NOMO-1 treated with dmso at 0.1 percent for 144 hours (cell line): Measurements from ENCODE around the gene SNAP47.

ENCODE experiments used
- DNase-seq: peaks from one replicate; lab custom pipeline; 2025; ENCODE audit not compliant: unreplicated experiment; lab: John Stamatoyannopoulos, UW

SNAP47 gene

DNA sequence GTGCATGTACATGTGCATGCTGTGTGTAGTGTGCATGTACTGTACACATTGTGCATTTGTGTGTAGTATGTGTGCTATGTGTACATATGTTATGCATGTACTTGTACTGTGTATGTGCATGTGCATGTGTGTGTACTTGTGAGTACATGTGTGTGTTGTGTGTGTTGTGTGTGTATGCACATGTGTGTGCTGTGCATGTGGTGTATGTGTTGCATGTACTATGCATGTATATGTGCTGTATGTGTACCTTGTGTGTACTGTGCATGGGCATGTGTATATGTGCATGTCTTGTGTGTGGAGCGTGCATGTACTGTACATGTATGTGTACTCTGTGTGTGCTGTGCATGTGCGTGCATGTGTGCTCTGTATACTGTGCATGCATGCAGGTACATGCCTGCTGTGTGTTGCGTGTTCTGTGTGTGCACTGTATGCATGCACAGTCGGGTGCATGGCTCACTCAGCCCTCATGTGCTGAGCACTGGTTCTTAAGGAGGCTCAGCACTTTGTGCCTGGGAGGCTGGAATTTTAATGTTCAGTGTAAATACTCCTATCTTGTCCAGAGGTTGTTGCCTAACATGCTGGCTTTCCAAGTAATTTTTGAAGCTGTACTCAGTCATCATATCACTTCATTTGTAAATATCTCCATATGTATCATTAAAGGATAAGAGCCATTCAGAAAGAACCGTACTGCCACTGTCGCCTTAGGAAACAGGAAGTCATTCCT is 32.3 kb downstream of the SNAP47 start:
- no peak for DNase-seq

DNA sequence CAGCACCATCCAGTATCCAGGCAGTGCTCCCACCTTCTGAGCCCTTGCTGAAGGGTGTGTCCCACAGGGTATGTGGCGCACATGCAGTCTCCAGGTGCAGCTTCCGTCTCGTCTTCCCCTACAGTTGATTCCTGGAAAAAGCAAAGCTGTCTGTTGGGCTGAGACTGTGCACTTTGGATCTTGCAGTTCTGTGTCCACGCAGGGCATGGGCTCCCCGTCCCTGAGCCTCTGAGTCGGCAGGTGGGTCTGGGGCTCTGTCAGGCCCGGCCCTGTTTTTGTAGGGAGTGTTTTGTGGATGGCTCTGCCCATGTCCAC is 32.8 kb downstream of the SNAP47 start:
- DNase-seq = no peak

DNA sequence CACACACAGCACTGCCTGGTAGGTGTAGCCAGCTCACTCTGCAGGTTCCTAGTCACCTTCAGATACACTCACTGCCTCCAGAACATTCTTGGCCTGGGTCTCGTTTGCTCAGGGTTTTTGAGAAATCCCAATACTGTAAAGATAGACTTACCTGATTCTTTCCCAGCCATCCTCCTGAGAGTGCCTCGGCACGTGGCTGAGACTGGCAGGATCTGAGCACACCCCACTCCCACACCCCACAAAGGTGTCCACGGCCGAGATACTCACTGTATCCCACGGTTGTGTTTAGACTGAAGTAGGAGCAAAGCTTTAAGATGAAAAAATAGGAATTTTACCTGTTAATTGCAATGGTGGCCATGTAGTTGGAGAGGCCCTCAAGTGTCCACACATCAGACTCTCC is 33.4 kb downstream of the SNAP47 start:
- no peak for DNase-seq

DNA sequence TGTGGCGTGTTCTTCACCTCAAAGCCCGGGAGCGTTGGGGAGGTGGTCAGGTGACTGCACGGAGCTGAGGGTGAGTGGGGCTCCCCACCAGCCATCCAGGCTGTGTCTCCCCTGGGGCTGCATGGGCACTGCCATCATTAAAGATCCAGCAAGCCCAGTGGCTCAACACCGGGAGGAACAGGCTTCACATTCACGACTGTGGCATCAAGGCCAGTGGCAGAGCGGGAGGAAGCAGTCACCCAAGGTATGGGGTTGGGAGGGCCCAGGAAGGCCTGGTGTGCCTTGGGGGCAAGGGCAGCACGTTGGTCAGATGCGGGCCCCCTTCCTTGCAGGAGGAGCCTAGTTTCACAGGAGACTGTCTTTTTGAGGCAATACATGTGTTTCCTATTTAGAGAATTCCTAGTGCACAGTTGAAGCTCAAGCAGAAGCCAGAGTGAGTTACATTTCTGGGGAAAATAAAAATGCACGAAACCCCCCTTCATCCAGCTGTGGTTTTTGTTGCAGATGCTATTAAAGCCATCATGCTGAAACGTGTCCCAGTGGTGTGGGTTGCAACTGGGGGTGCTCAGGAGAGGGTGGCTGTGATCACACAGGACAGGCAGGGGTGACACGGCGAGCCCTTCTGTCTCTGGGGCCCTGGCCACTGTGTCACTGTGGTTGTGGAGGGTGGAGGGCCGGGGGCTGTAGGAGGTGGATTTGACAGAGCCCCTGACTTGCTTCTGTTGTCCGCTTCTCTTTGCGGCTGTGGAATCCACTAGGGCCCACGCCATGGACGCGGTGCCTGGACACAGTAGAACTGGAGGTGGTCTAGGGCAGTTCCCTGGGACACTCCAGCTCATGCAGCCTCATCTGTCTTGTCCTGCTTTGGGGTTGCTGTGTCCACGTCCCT is 34.1 kb downstream of the SNAP47 start:
- DNase-seq = no peak

DNA sequence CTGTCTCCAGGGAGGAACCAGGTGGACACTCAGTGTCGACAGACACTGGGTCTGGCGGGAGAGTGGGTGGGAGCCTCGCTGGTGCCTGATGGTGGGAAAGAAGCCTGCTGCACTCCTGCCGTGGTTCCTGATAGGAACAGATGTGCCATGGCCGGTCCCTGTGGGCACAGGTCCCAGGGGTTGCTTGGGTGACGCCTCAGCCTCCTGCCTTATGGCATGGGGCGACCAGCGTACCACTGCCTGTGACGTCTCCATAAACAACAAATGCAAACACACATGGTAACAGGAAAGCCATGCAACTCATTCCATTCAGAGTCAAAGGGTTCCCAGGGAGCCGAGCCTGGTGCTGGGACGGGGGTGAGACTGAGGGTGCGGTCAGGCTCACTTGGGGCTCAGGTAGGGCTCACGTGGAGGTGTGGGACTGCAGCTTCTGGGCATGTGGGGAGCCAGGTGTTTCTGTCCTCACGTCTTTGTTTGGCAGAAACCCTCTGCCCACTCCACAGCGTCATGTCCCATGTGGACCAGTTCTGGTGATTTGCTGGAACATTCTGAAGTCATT is 34.8 kb downstream of the SNAP47 start:
- no peak for DNase-seq

DNA sequence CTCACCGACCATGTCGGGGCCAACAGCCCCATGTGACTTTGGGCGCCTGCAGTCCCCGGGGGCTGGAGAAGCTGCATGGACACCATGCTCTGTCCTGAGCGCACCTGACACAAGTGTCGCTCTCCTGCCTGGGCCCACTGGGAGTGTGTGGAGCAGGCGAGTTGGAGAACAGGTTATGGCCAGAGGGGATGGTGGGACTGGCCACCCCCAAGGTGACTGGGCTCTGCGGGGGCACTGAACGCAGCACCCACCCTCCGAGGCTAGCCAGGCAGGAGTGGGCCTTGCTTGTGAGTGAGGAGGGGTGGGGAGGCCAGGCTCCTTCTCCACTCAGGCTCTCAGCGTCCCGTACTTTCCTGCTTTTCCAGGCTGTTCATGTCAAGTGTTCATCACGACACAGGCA is 35.6 kb downstream of the SNAP47 start:
- no peak for DNase-seq

DNA sequence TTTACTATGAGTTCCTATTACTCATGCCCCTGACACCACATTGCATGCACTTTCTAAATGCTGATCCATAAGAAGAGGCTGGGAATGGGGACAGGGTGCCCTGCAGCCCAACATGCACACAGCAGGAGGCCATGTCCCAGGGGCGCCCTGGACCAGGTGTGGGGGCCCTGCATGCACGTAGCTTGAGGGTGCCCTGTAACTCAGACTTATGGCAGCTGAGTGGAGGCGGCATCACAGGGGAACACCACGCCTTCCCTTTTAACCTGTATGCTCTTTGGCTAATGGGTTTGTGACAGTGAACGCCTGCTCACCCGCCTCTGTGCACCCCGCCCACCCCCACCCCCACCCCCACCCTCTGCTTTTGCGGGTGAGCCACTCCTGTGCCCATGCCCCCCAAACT is 36.1 kb downstream of the SNAP47 start:
- no peak for DNase-seq

DNA sequence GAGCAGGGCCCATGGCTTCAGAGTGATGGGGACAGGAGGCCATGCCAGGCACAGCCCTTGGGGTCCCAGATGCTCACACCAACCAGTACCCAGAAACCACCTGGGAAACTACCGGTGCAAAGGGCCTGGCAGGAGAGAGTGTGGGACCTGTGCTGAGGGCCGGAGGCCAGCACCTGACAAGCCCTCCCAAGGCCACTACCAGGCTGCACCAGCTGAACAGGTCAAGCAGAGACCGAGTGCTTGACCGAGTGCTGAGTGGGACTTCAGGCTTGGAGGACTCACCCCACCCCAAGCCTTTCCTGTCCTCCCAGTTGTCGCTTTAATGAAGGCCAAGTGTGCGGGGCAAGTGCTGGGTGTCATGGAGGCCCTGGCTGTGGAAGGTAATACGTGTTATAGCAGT is 36.5 kb downstream of the SNAP47 start:
- DNase-seq = no peak

DNA sequence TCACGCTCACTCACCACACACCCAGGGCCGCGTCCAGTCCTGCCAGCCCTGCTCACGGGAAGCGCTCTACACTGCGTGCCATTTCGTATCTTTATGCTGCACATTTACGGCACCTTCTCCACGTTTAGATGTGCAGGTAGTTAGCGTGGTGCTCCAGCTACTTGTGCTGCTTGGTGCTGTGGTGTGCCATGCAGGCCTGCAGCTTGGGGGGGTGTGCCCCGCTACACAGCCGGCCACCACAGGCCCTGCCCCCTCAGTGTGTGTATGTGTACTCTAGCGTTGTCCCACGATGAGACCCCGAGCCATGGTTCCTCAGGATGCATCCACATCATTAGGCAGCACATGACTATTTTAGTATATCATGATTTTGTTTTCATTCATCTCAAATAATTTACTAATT is 38.3 kb downstream of the SNAP47 start:
- DNase-seq = no peak

DNA sequence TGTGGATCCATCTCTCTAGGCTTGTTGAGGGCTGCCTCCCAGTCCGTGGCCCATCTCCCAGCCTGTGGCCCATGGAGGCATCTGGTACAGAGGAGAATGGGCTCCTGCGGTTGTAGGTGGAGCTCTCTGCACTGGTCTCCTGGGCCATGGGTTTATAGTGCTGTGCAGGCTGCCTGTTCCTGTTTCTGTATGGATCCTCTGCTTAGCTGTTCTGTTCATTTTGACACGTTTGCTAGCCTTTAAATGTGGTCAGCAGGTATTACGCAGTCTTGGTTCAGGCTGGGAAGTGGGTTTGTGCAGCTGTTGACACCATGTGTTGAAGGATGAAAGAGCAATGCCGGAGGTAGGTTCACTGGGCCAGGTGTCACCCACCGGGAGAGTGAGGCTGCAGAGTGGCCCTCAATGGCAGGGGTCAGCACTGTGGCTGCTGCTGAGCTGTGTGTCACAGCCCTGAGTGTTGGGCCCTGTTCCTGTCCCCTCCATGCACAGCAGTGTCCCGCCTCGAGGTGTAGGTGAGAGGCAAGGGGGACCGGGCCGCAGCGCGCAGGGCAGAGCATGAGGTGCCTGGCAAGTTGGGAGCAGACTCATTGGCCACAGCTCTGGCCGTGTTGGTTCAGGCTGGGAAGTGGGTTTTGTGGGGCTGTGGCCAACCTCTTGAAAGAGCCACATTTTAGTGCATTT is 39.0 kb downstream of the SNAP47 start:
- DNase-seq = no peak

DNA sequence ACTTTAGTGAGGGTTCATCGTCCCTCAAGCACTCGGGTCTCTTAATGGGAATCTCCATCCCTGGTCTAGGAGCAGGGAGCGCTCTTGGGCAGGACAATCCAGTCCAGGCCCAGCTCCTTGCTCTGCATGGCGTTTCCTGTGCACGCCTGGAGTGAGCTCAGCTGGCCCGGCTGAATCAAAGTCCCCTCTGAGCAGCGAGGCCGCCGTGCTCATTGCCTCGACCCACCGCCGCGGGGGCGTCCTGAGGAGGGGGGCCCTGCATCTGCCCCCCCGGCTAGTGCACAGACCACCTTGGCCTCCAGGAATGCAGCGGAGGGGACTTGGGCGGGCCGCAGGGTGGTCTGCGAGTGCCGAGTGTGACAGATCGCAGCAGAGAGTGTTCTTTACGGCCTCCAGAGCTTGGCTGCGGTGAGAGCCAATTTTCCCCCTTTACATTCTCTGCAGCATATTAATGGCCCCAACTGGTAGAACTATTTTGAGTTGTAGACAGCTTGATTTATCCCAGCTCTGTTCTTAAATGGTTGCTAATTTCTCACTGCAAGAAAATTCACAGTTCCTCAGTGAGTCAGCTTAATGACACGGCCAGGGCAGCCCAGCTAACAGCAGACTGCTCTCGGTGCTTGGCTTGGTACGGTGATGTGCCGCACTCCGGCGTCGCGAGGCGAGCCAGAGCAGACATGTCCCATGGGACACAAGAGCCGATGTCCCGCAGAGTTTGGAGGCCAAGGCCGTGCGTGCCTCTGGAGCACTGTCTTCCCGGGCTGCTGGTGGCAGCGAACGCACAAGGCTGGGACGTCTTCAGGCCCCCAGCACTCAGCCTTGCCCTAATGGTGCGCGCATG is 39.8 kb downstream of the SNAP47 start:
- DNase-seq = no peak

DNA sequence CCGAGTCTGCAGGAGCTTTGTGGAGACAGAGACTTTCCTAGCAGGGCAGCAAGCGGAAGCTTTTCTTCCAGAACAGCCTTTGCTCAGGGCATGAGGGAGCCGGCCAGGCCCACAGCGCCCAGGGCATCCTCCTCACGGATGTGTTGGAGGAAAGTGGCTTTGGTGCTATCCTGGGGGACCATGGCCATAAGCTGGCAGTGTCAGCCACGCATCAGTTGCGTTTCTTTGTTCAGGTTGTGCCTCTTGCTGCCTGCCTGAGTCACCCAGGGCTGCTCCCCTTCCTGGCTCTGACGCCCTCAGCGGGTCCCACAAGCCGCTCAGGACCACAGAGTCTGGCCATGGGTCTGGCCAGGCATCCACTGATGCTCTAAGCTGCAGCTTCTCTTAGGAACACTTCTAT is 40.6 kb downstream of the SNAP47 start:
- no peak for DNase-seq

DNA sequence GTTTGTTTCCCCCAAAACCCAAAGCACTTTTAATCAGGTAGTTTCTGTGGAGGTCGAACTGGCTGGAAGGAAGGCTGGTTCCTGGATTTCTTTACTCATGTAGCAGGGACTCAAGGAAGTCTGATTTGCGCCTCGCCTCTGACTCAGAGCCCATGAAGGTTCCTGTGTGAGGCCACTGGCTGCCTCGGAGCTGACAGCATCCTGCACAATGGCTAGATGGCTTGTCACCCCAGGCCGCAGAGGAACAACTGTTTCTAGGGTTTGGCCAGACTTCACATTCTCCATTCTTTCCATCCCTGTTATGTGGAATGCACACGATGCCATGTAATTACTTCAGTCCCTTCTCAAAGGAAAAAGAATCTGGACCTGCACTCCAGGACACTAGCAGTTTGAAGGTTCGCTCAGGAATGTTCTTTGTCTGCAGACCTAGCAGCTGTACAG is 41.1 kb downstream of the SNAP47 start:
- DNase-seq = no peak

DNA sequence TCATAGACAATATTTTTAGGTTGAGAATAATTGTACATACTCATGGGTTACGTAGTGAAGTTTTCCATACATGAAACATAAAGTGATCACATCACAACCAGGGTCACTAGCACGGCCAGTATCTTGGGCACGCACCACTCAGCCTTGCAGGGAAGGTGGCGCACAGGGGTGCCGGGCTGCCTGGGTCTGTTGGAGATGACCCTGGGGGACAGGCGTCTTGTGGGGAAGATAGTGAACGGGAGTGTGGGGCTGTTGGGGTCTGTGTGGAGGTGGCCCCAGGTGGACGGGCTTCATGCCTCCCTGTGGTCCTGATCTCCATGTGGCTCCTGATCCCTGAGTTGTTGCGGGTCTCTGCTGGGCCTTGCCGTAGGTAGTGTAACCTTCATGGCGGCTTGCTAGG is 41.9 kb downstream of the SNAP47 start:
- DNase-seq = no peak

DNA sequence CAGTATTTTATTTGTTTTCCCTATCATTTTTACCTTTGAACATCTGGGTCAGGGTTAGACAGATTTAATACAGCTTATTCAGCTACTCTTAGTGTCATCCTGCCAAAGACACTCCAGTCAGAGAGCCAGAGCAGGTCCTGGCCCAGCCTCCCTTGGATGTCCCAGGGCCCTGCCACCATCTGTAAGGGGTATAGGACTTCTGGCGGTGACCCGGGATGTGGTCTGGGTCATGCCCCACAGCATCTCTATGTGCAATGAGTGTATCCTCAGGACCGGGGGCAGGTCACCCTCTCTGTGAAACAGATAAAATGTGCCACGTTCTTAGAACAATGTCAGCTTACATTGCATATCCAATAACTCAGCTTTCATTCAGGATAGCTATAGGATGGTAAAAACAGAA is 42.4 kb downstream of the SNAP47 start:
- DNase-seq = no peak

DNA sequence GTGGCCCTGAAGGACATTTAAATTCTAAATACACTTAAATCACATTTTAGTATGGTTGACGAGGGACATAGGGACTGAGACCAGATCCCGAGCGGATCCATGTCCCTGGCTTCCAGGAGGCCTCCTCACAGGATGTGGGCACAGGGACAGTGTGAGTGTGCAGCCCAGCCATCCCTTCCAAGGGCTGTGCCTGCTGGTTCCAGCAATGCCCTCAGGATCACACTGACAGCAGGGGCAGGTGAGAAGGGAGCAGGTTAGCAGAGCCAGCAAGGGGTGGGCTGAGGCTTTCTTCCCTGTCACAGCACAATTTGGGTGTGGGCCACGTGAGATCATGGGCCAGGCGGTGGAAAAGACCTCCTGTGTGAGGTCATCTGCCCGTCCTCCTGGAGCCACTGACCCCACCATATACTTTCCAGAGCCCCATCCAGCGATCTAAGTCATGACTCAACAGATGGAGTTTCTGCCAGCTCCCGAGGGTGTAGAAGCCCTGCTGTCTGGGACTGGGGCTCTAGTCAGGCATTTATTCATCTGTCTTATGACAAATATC is 43.2 kb downstream of the SNAP47 start:
- DNase-seq = no peak

DNA sequence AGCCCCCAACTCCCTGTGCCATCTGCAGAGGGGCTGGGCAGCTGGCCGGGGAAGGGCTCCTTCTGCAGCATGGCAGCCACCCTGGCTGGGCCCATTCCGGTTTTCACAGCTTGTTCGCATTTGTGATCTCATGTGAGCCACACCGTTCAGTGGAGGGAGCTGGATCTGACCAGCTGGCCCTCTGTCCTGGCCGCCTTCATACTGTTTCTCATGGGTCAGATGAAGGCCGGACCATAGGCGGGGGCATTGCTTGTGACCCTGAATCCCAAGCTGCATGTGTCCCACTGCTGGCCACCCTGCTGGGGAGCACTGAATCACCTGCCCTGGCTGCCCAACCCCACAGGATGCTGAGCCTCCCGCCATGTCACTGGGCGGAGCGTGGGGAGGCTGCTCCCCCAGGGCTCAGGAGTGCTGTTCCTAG is 43.8 kb downstream of the SNAP47 start:
- no peak for DNase-seq

DNA sequence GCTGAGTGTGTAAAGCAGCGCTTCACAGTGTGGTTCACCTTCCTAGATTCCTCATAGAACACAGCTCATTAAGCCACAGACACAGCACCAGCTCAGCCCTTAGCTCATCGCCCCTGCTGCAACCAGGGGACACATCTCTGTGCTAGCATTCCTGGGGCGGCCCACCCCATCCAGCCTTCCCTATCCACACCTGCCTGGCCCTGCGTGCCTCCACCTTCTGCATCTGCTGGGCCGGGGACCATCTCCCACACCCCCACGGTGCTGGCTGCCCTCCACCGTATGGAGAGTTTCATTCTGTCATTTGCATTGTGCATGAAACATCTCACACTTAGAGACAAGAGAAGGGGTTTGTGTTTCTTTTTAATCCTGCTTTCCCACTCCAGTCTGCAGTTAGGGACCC is 44.5 kb downstream of the SNAP47 start:
- no peak for DNase-seq

DNA sequence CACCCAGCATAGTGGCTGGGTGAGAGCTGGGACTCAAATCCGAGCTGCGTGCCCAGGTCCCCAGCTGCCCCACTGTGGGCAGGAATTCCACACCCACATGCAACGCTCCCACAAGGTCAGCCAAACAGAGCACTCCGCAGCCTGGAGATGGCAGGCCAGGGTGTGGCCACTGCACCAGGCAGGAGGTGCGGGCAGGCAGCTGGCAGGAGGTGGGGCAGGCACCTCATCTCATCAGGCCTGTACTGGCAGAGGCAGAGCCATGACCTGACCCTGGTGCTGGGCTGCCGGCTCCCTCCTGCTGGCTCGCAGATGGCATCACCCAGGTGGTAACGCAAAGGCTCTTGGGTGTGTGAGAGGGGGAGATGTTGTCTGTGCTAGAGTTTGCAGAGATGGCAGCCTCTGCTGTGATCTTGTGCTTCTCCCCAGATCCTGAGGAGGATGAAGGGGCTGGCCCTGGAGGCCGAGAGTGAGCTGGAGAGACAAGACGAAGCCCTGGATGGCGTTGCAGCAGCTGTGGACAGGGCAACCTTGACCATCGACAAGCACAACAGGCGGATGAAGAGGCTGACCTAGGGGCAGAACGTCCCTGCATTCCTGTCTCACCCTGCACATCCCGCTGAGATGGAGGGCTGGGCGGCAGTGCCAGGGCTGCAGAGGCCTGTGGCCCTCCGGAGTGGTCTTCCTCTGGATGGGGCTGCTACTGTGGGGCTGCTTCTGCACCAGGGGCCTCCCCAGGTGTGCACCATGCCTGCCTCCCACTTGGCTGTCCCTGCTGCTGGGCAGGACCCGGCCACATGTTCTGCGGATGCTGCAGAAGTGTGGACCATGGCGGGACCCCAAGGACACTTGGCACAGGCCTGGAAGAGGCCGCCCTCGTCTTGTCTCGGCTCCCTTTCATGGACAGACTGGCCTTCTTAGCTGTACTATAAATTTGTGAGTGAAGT is 45.1 kb downstream of the SNAP47 start:
- DNase-seq = no peak
